Hematopoietic multipotent progenitor cell treated with erythropoietin and hydrocortisone succinate and interleukin-3 and kit ligand, for 17 days (in vitro differentiated cells): Measurements from ENCODE around the gene CYP11A1.

Experiments
- DNase-seq: peaks from one replicate; pipeline ENCODE4 v3.0.0-alpha.2; 2015; ENCODE audit warnings: low spot score

CYP11A1 gene

GRCh38 chr15:74388363-74388951 lies 21.0 kb upstream of the CYP11A1 start:
- peak; percentile 24 for DNase-seq

- peak; percentile 35 for DNase-seq
Observed at GRCh38 chr15:74387621-74388362, 20.3 kb upstream of the CYP11A1 start.

GRCh38 chr15:74387141-74387541 lies 19.7 kb upstream of the CYP11A1 start:
- DNase-seq, result peak; percentile 48

- DNase-seq, result no peak
Observed at GRCh38 chr15:74386496-74387140, 19.2 kb upstream of the CYP11A1 start.

GRCh38 chr15:74385733-74386132 lies 18.3 kb upstream of the CYP11A1 start:
- no peak for DNase-seq

- peak; percentile 73 for DNase-seq
Observed at GRCh38 chr15:74384881-74385643, 17.6 kb upstream of the CYP11A1 start.

- no peak for DNase-seq
Observed at GRCh38 chr15:74384566-74384880, 17.1 kb upstream of the CYP11A1 start.

- DNase-seq, result no peak
Observed at GRCh38 chr15:74383695-74384565, 16.5 kb upstream of the CYP11A1 start.

GRCh38 chr15:74383286-74383685 lies 15.8 kb upstream of the CYP11A1 start:
- no peak for DNase-seq

- peak; percentile 91 for DNase-seq
Observed at GRCh38 chr15:74382004-74382816, 14.8 kb upstream of the CYP11A1 start.

- no peak for DNase-seq
Observed at GRCh38 chr15:74381481-74381880, 14.0 kb upstream of the CYP11A1 start.

- no peak for DNase-seq
Observed at GRCh38 chr15:74381190-74381453, 13.7 kb upstream of the CYP11A1 start.

- no peak for DNase-seq
Observed at GRCh38 chr15:74380361-74381189, 13.1 kb upstream of the CYP11A1 start.

GRCh38 chr15:74378848-74379247 lies 11.4 kb upstream of the CYP11A1 start:
- no peak for DNase-seq

- DNase-seq, result no peak
Observed at GRCh38 chr15:74377831-74378766, 10.7 kb upstream of the CYP11A1 start.

GRCh38 chr15:74376825-74377581 lies 9.6 kb upstream of the CYP11A1 start:
- no peak for DNase-seq

GRCh38 chr15:74376226-74376625 lies 8.8 kb upstream of the CYP11A1 start:
- DNase-seq, result no peak

- peak; percentile 87 for DNase-seq
Observed at GRCh38 chr15:74375303-74375693, 7.9 kb upstream of the CYP11A1 start.
